ENCODE results near the gene PATJ. TPM values are rescaled to one million over a fixed set of nuclear protein-coding genes. Genes with fewer than 3 reads are reported as not detected.

The PATJ gene
- polyA plus RNA-seq, 2 donors, result 17.2 to 28.6 TPM

DNA sequence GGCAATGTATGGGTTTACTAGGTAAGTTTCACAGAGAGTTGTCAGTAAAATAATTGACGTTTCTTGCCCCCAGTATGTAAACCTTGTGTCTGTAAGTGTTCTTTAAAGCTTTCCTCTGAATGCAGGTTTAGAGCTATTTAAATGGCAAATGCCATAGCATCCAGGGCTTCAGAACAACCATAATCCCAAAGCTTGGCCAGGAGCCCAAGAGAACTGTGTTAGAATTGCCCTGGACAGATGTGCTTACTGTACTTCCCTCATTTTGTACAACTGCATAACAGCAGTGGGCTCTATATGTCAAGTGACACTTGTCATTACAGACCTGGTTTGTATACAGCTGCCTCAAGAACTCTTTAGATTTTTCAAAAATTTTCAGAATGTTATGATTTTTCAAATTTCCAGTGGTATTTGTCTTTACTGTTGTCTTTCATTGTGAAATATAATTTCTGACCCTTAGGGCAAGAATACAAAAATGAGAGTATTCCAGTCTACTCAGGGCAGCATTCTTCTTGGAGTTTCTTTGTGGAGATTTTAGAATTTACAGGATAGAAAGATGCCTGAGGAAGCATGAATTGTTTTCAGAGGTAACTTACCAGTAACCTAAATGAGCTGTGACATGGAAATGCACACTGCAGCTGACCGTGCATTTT lies 315.5 kb downstream of the PATJ start:
- H3K4me3 ChIP-seq (ENCODE audit: low read depth in 1 of 2, low read length in 2 of 2), result no peak overlapping the region
- H3K27ac ChIP-seq (ENCODE audit: low read depth in 2 of 2, low read length in 1 of 2), result no peak overlapping the region
- H3K36me3 ChIP-seq (ENCODE audit: control insufficient read depth in 2 of 2, insufficient read depth in 2 of 2, low read length in 1 of 2), result no peaks in the 10 kb centered on the region
- H3K27me3 ChIP-seq (ENCODE audit: control insufficient read depth in 1 of 2, insufficient read depth in 2 of 2, low read length in 2 of 2), result no peaks in the 10 kb centered on the region
- no peaks in the 10 kb centered on the region for H3K9me3 ChIP-seq (ENCODE audit: control insufficient read depth in 2 of 2, insufficient read depth in 1 of 2, low read depth in 1 of 2, low read length in 1 of 2)
- H3K4me1 ChIP-seq (ENCODE audit: control insufficient read depth in 2 of 2, insufficient read depth in 2 of 2, low read length in 1 of 2), result no peaks in the 10 kb centered on the region
- WGBS, 2 donors, result 84 to 98% methylated on average over 2 of the region's 2 CpGs

DNA sequence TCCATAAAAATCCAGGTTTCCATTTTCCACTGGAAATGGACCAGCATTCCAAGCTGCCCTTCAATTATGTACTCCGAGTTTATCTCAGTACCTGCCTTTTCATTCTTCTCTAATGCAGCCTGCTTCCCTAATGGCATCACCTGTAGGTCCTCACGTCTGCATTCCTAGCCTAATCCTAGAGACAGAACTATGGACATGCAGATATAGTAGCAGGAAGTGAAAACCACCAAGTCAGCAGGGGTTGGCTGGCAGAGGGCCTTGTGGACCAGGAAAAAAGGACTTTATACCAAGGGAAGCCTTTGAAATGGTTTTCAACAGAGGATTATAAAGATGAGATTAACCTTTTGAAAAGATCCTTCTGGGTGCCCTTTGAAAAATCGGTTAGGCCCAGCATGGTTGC lies 316.7 kb downstream of the PATJ start:
- H3K27ac ChIP-seq (ENCODE audit: low read depth in 2 of 2, low read length in 1 of 2), result no peak overlapping the region
- 51 to 56% methylated on average over 3 of the region's 3 CpGs for WGBS, 2 donors
- no peaks in the 10 kb centered on the region for H3K27me3 ChIP-seq (ENCODE audit: control insufficient read depth in 1 of 2, insufficient read depth in 2 of 2, low read length in 2 of 2)
- no peak overlapping the region for H3K4me3 ChIP-seq (ENCODE audit: low read depth in 1 of 2, low read length in 2 of 2)
- no peaks in the 10 kb centered on the region for H3K9me3 ChIP-seq (ENCODE audit: control insufficient read depth in 2 of 2, insufficient read depth in 1 of 2, low read depth in 1 of 2, low read length in 1 of 2)
- H3K4me1 ChIP-seq (ENCODE audit: control insufficient read depth in 2 of 2, insufficient read depth in 2 of 2, low read length in 1 of 2), result no peaks in the 10 kb centered on the region
- H3K36me3 ChIP-seq (ENCODE audit: control insufficient read depth in 2 of 2, insufficient read depth in 2 of 2, low read length in 1 of 2), result no peaks in the 10 kb centered on the region

DNA sequence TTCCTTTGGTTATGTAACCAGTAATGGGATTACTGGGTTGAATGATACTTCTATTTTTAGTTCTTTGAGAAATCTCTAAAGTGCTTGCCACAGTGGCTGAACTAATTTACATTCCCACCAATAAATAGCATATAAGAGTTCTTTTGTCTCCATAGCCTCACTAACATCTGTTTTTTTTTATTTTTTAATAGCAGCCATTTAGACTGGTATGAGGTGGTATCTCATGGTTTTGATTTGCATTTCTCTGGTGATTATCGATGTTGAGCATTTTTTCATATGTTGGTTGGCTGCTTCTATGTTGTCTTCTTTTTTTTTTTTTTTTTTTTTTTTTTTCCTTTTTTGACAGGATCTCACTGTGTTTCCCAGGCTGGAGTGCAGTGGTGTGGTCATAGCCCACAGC lies 319.8 kb downstream of the PATJ start:
- 90% methylated on average over 1 of the region's 1 CpG for WGBS, 2 donors
- no peaks in the 10 kb centered on the region for H3K36me3 ChIP-seq (ENCODE audit: control insufficient read depth in 2 of 2, insufficient read depth in 2 of 2, low read length in 1 of 2)
- no peak overlapping the region for H3K27ac ChIP-seq (ENCODE audit: low read depth in 2 of 2, low read length in 1 of 2)
- H3K4me3 ChIP-seq (ENCODE audit: low read depth in 1 of 2, low read length in 2 of 2), result no peak overlapping the region
- H3K27me3 ChIP-seq (ENCODE audit: control insufficient read depth in 1 of 2, insufficient read depth in 2 of 2, low read length in 2 of 2), result no peaks in the 10 kb centered on the region
- H3K4me1 ChIP-seq (ENCODE audit: control insufficient read depth in 2 of 2, insufficient read depth in 2 of 2, low read length in 1 of 2), result no peaks in the 10 kb centered on the region
- H3K9me3 ChIP-seq (ENCODE audit: control insufficient read depth in 2 of 2, insufficient read depth in 1 of 2, low read depth in 1 of 2, low read length in 1 of 2), result no peaks in the 10 kb centered on the region

DNA sequence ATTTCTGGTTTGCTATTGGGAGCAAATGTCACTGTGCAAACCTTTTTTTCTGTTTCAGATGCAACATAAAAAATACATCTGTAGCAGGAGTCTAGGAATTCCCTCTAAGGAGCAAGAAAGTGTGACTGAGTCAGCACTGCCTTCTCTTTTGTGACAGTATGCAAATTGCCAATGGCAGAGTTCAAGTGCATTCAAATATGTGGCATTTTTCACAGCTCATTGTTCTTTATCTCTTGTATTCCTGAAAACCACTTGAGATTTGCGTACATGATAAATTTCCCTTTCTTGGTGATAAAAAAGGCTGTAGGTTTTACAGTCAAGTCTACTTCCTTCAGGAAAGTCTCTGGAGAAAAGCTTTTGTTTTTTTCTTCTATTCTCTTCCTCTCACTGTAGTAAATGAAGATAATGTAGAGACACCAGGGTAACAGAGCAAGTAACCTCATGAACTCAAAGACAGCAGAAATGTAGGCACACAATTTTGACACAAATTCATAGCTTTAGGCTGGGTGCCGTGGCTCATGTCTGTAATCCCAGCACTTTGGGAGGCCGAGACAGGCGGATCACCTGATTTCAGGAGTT lies 322.6 kb downstream of the PATJ start:
- H3K27me3 ChIP-seq (ENCODE audit: control insufficient read depth in 1 of 2, insufficient read depth in 2 of 2, low read length in 2 of 2), result no peaks in the 10 kb centered on the region
- no peaks in the 10 kb centered on the region for H3K9me3 ChIP-seq (ENCODE audit: control insufficient read depth in 2 of 2, insufficient read depth in 1 of 2, low read depth in 1 of 2, low read length in 1 of 2)
- no peak overlapping the region for H3K27ac ChIP-seq (ENCODE audit: low read depth in 2 of 2, low read length in 1 of 2)
- H3K4me3 ChIP-seq (ENCODE audit: low read depth in 1 of 2, low read length in 2 of 2), result no peak overlapping the region
- no peaks in the 10 kb centered on the region for H3K36me3 ChIP-seq (ENCODE audit: control insufficient read depth in 2 of 2, insufficient read depth in 2 of 2, low read length in 1 of 2)
- WGBS, 2 donors, result 93% methylated on average over 4 of the region's 4 CpGs
- H3K4me1 ChIP-seq (ENCODE audit: control insufficient read depth in 2 of 2, insufficient read depth in 2 of 2, low read length in 1 of 2), result no peaks in the 10 kb centered on the region

DNA sequence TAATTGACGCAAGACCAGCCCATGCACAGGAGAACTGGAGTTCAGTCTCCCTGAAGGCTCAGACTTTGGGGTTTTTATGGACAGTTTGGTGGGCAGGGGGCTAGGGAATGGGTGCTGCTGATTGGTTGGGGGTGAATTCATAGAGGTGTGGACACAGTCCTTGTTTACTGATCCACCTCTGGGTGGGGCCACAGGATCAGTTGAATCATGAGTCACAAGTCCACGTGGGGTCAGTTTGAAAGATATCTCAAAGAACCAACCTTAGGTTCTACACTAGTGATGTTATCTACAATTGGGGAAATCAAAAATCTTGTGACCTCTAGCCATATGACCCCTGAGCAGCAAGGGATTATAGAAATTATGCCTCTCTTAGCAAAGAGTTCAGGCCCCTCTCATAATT lies 324.4 kb downstream of the PATJ start:
- Histone ChIP-seq H3K9me3 (ENCODE audit: control insufficient read depth in 2 of 2, insufficient read depth in 1 of 2, low read depth in 1 of 2, low read length in 1 of 2) (no peaks in the 10 kb centered on the region), H3K4me3 (ENCODE audit: low read depth in 1 of 2, low read length in 2 of 2) (no peak overlapping the region), H3K27me3 (ENCODE audit: control insufficient read depth in 1 of 2, insufficient read depth in 2 of 2, low read length in 2 of 2) (no peaks in the 10 kb centered on the region), H3K4me1 (ENCODE audit: control insufficient read depth in 2 of 2, insufficient read depth in 2 of 2, low read length in 1 of 2) (no peaks in the 10 kb centered on the region), H3K27ac (ENCODE audit: low read depth in 2 of 2, low read length in 1 of 2) (no peak overlapping the region), H3K36me3 (ENCODE audit: control insufficient read depth in 2 of 2, insufficient read depth in 2 of 2, low read length in 1 of 2) (no peaks in the 10 kb centered on the region)
- 75 to 83% methylated on average over 2 of the region's 2 CpGs for WGBS, 2 donors

DNA sequence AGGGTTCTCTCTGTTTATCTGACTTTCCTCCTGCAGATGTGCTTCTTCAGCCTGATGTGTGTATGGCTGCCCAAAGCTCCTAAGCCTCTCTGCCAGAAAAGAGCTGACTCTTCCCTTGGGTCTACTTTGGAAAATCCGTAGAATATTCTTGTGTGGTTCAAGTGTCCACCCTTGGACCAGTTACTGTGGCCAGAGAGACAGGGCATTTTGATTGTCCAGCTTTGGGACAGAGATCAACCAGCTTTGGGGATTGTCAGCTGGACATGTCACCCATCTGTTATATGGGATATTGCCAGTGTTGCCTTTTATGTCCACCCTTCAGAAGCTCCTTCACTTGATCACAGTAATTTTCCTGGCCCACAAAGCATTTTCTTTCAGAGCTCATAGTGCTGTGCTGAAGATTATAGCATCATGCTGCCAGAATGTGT lies 326.1 kb downstream of the PATJ start:
- H3K36me3 ChIP-seq (ENCODE audit: control insufficient read depth in 2 of 2, insufficient read depth in 2 of 2, low read length in 1 of 2), result peaks cover 0 to 2% of the 10 kb centered on the region in 2 donors
- H3K4me1 ChIP-seq (ENCODE audit: control insufficient read depth in 2 of 2, insufficient read depth in 2 of 2, low read length in 1 of 2), result no peaks in the 10 kb centered on the region
- peak overlapping the region; percentile 30 to 43 for H3K27ac ChIP-seq (ENCODE audit: low read depth in 2 of 2, low read length in 1 of 2)
- H3K27me3 ChIP-seq (ENCODE audit: control insufficient read depth in 1 of 2, insufficient read depth in 2 of 2, low read length in 2 of 2), result no peaks in the 10 kb centered on the region
- whole genome bisulfite sequencing, 2 donors, result 57 to 61% methylated on average over 1 of the region's 1 CpG
- no peaks in the 10 kb centered on the region for H3K9me3 ChIP-seq (ENCODE audit: control insufficient read depth in 2 of 2, insufficient read depth in 1 of 2, low read depth in 1 of 2, low read length in 1 of 2)
- no peak overlapping the region for H3K4me3 ChIP-seq (ENCODE audit: low read depth in 1 of 2, low read length in 2 of 2)

DNA sequence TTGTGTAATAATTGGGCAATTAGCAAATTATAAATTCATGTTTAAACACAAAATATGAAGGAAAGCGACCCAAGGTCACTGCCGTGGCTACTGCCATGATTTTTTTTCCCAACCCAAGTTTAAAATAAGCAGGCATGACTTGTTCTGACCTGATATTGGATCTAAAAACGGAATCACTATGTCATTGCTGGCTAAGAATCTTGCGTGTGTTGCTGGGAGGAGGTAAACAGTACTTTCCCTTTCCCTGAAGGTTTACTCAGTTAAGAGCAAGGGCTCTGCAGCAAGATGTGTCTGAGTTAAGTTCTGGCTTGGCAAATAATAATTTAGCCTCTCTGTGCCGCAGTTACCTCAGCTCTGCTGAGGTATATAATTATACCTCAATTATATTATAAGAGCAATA lies 326.7 kb downstream of the PATJ start:
- Histone ChIP-seq H3K36me3 (ENCODE audit: control insufficient read depth in 2 of 2, insufficient read depth in 2 of 2, low read length in 1 of 2) (peaks cover 0 to 2% of the 10 kb centered on the region in 2 donors), H3K9me3 (ENCODE audit: control insufficient read depth in 2 of 2, insufficient read depth in 1 of 2, low read depth in 1 of 2, low read length in 1 of 2) (no peaks in the 10 kb centered on the region), H3K4me3 (ENCODE audit: low read depth in 1 of 2, low read length in 2 of 2) (no peak overlapping the region), H3K4me1 (ENCODE audit: control insufficient read depth in 2 of 2, insufficient read depth in 2 of 2, low read length in 1 of 2) (no peaks in the 10 kb centered on the region), H3K27me3 (ENCODE audit: control insufficient read depth in 1 of 2, insufficient read depth in 2 of 2, low read length in 2 of 2) (no peaks in the 10 kb centered on the region), H3K27ac (ENCODE audit: low read depth in 2 of 2, low read length in 1 of 2) (no peak overlapping the region)
- WGBS, 2 donors, result 29 to 41% methylated on average over 5 of the region's 5 CpGs

DNA sequence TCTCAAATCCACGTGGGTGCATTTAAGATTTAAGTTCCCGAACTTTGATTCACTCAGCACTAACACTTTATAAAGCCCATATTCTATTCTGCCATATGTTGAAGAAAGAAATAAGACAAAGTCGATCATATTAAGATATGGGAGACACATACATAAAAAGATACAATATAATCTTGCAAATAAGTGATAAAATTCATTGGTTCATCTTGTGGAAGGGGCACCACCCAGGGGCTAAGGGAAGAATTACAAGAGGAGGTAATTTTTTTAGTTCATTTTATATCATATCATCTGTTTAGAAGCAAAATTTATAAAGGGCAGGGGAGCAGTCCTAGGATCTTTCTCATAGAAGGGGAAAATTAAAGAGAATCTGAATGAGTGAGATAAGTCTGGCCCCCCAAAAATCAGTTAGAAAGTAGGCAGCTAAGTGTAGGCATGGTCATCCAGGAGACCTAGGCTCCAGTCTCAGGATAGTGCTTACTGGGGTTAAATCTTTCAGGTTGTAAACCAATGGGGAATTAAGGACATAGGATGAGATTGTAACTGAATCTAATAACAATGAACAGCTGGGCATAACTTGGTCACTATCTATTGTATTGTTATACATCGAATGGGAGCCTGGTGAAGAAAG lies 328.2 kb downstream of the PATJ start:
- no peaks in the 10 kb centered on the region for H3K4me1 ChIP-seq (ENCODE audit: control insufficient read depth in 2 of 2, insufficient read depth in 2 of 2, low read length in 1 of 2)
- 75 to 85% methylated on average over 4 of the region's 4 CpGs for WGBS, 2 donors
- H3K4me3 ChIP-seq (ENCODE audit: low read depth in 1 of 2, low read length in 2 of 2), result no peak overlapping the region
- H3K9me3 ChIP-seq (ENCODE audit: control insufficient read depth in 2 of 2, insufficient read depth in 1 of 2, low read depth in 1 of 2, low read length in 1 of 2), result no peaks in the 10 kb centered on the region
- peaks cover 0 to 2% of the 10 kb centered on the region in 2 donors for H3K36me3 ChIP-seq (ENCODE audit: control insufficient read depth in 2 of 2, insufficient read depth in 2 of 2, low read length in 1 of 2)
- no peak overlapping the region for H3K27ac ChIP-seq (ENCODE audit: low read depth in 2 of 2, low read length in 1 of 2)
- no peaks in the 10 kb centered on the region for H3K27me3 ChIP-seq (ENCODE audit: control insufficient read depth in 1 of 2, insufficient read depth in 2 of 2, low read length in 2 of 2)

DNA sequence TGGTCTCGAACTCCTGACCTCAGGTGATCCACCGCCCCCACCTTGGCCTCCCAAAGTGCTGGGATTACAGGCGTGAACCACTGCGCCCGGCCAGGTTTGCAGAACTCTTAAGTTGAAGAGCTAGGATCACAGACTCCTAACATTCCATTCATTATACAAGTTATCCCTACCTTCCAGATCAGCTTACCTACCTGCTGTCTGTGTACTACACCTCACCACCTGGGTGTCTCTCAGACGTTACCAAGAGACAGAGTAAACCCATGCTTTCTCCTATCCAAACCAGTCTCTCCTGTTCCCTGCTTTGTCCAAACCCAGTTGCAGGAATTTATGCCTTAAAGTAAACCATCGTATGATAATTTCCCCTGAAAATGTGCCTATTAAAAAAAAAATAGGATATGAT lies 329.4 kb downstream of the PATJ start:
- Histone ChIP-seq H3K27ac (ENCODE audit: low read depth in 2 of 2, low read length in 1 of 2) (no peak overlapping the region), H3K27me3 (ENCODE audit: control insufficient read depth in 1 of 2, insufficient read depth in 2 of 2, low read length in 2 of 2) (no peaks in the 10 kb centered on the region), H3K36me3 (ENCODE audit: control insufficient read depth in 2 of 2, insufficient read depth in 2 of 2, low read length in 1 of 2) (peaks cover 0 to 2% of the 10 kb centered on the region in 2 donors), H3K4me3 (ENCODE audit: low read depth in 1 of 2, low read length in 2 of 2) (no peak overlapping the region), H3K4me1 (ENCODE audit: control insufficient read depth in 2 of 2, insufficient read depth in 2 of 2, low read length in 1 of 2) (no peaks in the 10 kb centered on the region), H3K9me3 (ENCODE audit: control insufficient read depth in 2 of 2, insufficient read depth in 1 of 2, low read depth in 1 of 2, low read length in 1 of 2) (no peaks in the 10 kb centered on the region)
- 90 to 94% methylated on average over 7 of the region's 7 CpGs for WGBS, 2 donors

DNA sequence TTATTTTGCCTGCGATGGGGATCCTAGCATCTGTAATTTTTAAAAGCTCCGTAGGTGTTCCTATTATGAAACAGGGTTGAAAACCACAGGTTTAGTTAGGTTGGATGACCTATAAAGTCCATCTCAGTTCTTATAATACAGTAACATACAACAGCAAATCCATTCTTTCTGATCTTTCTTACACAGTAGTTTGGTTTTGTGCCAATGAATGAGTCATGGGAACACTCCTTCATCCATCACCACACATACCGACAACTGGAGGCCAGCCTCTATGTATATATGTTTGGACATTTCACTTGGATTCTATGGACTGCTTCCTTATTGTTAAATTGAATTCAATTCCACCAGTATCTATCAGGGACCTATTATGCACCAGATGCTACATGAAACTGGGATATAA lies 334.0 kb downstream of the PATJ start:
- Histone ChIP-seq H3K27ac (ENCODE audit: low read depth in 2 of 2, low read length in 1 of 2) (no peak overlapping the region), H3K4me3 (ENCODE audit: low read depth in 1 of 2, low read length in 2 of 2) (no peak overlapping the region), H3K36me3 (ENCODE audit: control insufficient read depth in 2 of 2, insufficient read depth in 2 of 2, low read length in 1 of 2) (peaks cover 2 to 3% of the 10 kb centered on the region in 2 donors), H3K27me3 (ENCODE audit: control insufficient read depth in 1 of 2, insufficient read depth in 2 of 2, low read length in 2 of 2) (no peaks in the 10 kb centered on the region), H3K4me1 (ENCODE audit: control insufficient read depth in 2 of 2, insufficient read depth in 2 of 2, low read length in 1 of 2) (no peaks in the 10 kb centered on the region), H3K9me3 (ENCODE audit: control insufficient read depth in 2 of 2, insufficient read depth in 1 of 2, low read depth in 1 of 2, low read length in 1 of 2) (no peaks in the 10 kb centered on the region)
- WGBS, 2 donors, result 44 to 63% methylated on average over 3 of the region's 3 CpGs
